Liver (tissue), 9 donors: ENCODE data around the gene TM9SF4. TPM values are rescaled to one million over a fixed set of nuclear protein-coding genes. Genes with fewer than 3 reads are reported as not detected.

Experiments used
- DNase-seq: peaks from one replicate; pipeline ENCODE4 v3.0.0-alpha.2; 2017; ENCODE audit warnings: low spot score
- H3K27ac ChIP-seq, 2 donors: one replicate each; pipeline ENCODE4 v1.7.0; 2013; ENCODE audit warnings: inconsistent platforms in 2 of 2, low read length in 2 of 2, control low read depth in 1 of 2, low read depth in 1 of 2, mild to moderate bottlenecking in 1 of 2
- H3K27me3 ChIP-seq, 4 donors: one replicate each; pipeline versions ENCODE4 v1.6.1 to v1.7.0; 2013; ENCODE audit warnings: low read length in 3 of 4, inconsistent platforms in 1 of 4, mild to moderate bottlenecking in 1 of 4, moderate library complexity in 1 of 4; ENCODE audit not compliant: control insufficient read depth in 4 of 4, insufficient read depth in 4 of 4
- H3K36me3 ChIP-seq, 4 donors: one replicate each; pipeline versions ENCODE4 v1.6.1 to v1.7.0; 2013; ENCODE audit warnings: low read length in 3 of 4, mild to moderate bottlenecking in 3 of 4, low read depth in 1 of 4, moderate library complexity in 1 of 4; ENCODE audit not compliant: control insufficient read depth in 4 of 4, insufficient read depth in 3 of 4
- H3K4me1 ChIP-seq, 4 donors: one replicate each; pipeline versions ENCODE4 v1.6.1 to v1.7.0; 2013; ENCODE audit warnings: low read length in 3 of 4, mild to moderate bottlenecking in 3 of 4, moderate library complexity in 1 of 4; ENCODE audit not compliant: control insufficient read depth in 4 of 4, insufficient read depth in 4 of 4
- H3K4me3 ChIP-seq, 3 donors: one replicate each; pipeline versions ENCODE4 v1.6.1 to v1.7.0; 2013; ENCODE audit warnings: low read length in 3 of 3, control low read depth in 1 of 3, low read depth in 1 of 3, mild to moderate bottlenecking in 1 of 3
- H3K9ac ChIP-seq, 2 donors: one replicate each; pipeline ENCODE4 v1.7.0; 2013; ENCODE audit warnings: low read length in 2 of 2, mild to moderate bottlenecking in 2 of 2, moderate library complexity in 2 of 2, control low read depth in 1 of 2, low read depth in 1 of 2
- H3K9me3 ChIP-seq, 4 donors: one replicate each; pipeline versions ENCODE4 v1.6.1 to v1.7.0; 2013; ENCODE audit warnings: low read length in 3 of 4; ENCODE audit not compliant: control insufficient read depth in 4 of 4
- CTCF ChIP-seq: fragments of 150-350 bp; IDR thresholded peaks from 2 replicates; pipeline ENCODE4 v1.5.1; 2017; ENCODE audit warnings: improper control_type of control experiment, low read depth, low read length; ENCODE audit not compliant: missing input control
- FOXA1 ChIP-seq: IDR thresholded peaks from 2 replicates; pipeline ENCODE4 v1.6.1; 2016; ENCODE audit warnings: antibody characterized with exemption
- FOXA2 ChIP-seq: IDR thresholded peaks from 2 replicates; pipeline ENCODE4 v1.6.1; 2016; ENCODE audit warnings: antibody characterized with exemption
- HNF4A ChIP-seq, 2 donors: conservative IDR thresholded peaks; 2 replicates each; pipeline ENCODE4 v1.6.1; 2016; ENCODE audit warnings: antibody characterized with exemption in 2 of 2, mild to moderate bottlenecking in 2 of 2
- HNF4G ChIP-seq: IDR thresholded peaks from 2 replicates; pipeline ENCODE4 v1.6.1; 2016; ENCODE audit warnings: antibody characterized with exemption
- JUND ChIP-seq, 2 donors: IDR thresholded peaks; 2 replicates each; pipeline ENCODE4 v1.6.1; 2016; ENCODE audit warnings: antibody characterized with exemption in 2 of 2
- MAX ChIP-seq: IDR thresholded peaks from 2 replicates; pipeline ENCODE4 v1.6.1; 2016; ENCODE audit warnings: antibody characterized with exemption
- RAD21 ChIP-seq, 2 donors: IDR thresholded peaks; 2 replicates each; pipeline ENCODE4 v1.6.1; 2016; ENCODE audit warnings: antibody characterized with exemption in 2 of 2, mild to moderate bottlenecking in 2 of 2
- REST ChIP-seq: IDR thresholded peaks from 2 replicates; pipeline ENCODE4 v1.6.1; 2016; ENCODE audit warnings: antibody characterized with exemption, mild to moderate bottlenecking
- RXRA ChIP-seq, 2 donors: IDR thresholded peaks; 2 replicates each; pipeline ENCODE4 v1.6.1; 2017 to 2018; ENCODE audit warnings: antibody characterized with exemption in 2 of 2, mild to moderate bottlenecking in 1 of 2
- SP1 ChIP-seq: IDR thresholded peaks from 2 replicates; pipeline ENCODE4 v1.6.1; 2018; ENCODE audit warnings: antibody characterized with exemption, mild to moderate bottlenecking
- YY1 ChIP-seq: IDR thresholded peaks from 2 replicates; pipeline ENCODE4 v1.6.1; 2016; ENCODE audit warnings: antibody characterized with exemption, mild to moderate bottlenecking
- ZBTB33 ChIP-seq: IDR thresholded peaks from 2 replicates; pipeline ENCODE4 v1.6.1; 2016; ENCODE audit warnings: antibody characterized with exemption
- WGBS: extraction: QIAGEN DNeasy Blood & Tissue Kit; methylation state at CpG from one replicate; pipeline ENCODE4 v1.1.7; 2013; 5-methylcytosine and 5-hydroxymethylcytosine counted together
- polyA plus RNA-seq, 2 donors: library from polyadenylated mRNA; stranded (reverse) in 1 of 2; unstranded in 1 of 2; fragments of 200-250 nt in 1 of 2; fragments of >200 nt in 1 of 2; fragmentation: Nextera tagmentation in 1 of 2; extraction: Ambion mirVana in 1 of 2; gene quantifications; one replicate each; pipeline versions ENCODE4 v1.2.1 to v1.2.3, GENCODE V29; 2013 to 2015
- total RNA-seq, 2 donors: library from RNA; depleted of rRNA; stranded (reverse); fragments of >200 nt; gene quantifications; one replicate each; pipeline ENCODE4 v1.2.3, GENCODE V29; 2014
- donor health status: healthy.
- donor health status: healthy.
- donor health status: healthy.
- donor health status: healthy.
- donor health status: healthy.

TM9SF4 gene
- total and polyA plus RNA-seq, 4 donors: 15.9 to 26.2 (median 22.2) TPM

GRCh38 chr20:32204205-32205109 is 94.9 kb downstream of the TM9SF4 start:
- no peak overlapping the region for H3K4me3 ChIP-seq
- H3K9ac ChIP-seq: peak overlapping the region in 1 of 2 donors; percentile 31
- TF ChIP-seq RXRA (IDR thresholded peaks at IDR 0.05) (no peak), FOXA1 (no peak), ZBTB33 (no peak), HNF4A (conservative IDR thresholded peaks at IDR 0.05) (no peak), JUND (IDR thresholded peaks at IDR 0.05) (no peak), CTCF (no peak), HNF4G (no peak), YY1 (no peak), SP1 (no peak), REST (no peak), MAX (no peak), RAD21 (IDR thresholded peaks at IDR 0.05) (no peak), FOXA2 (no peak)
- DNase-seq: no peak
- peaks cover 0 to 17% (median 10%) of the 10 kb centered on the region in 4 donors for H3K36me3 ChIP-seq
- 54% methylated on average over 4 of the region's 4 CpGs for WGBS
- no peaks in the 10 kb centered on the region for H3K27me3 ChIP-seq
- H3K9me3 ChIP-seq: no peaks in the 10 kb centered on the region
- peak overlapping the region in 1 of 2 donors; percentile 14 for H3K27ac ChIP-seq
- peaks cover 3 to 56% (median 40%) of the 10 kb centered on the region in 4 donors for H3K4me1 ChIP-seq
